Thyroid gland (tissue), 4 donors: ENCODE results near the gene ATXN3.

ENCODE experiments used
- POLR2A ChIP-seq, 2 donors: fragments of 450-650 bp; IDR thresholded peaks; one replicate each; pipeline ENCODE4 v1.6.1; 2017; ENCODE audit warnings: antibody characterized with exemption in 2 of 2, mild to moderate bottlenecking in 2 of 2, moderate library complexity in 1 of 2
- TF ChIP-seq, protein P1 (sequence below), 6 experiments: fragments of 200-600 bp in 3 of 6; fragments of 450-650 bp in 3 of 6; sonication (generic) in 3 of 6; IDR thresholded peaks; one replicate each; pipeline ENCODE4 v1.5.1; 2016 to 2019; ENCODE audit warnings: antibody characterized with exemption in 6 of 6, mild to moderate bottlenecking in 2 of 6, inconsistent platforms in 1 of 6, moderate library complexity in 1 of 6

DNA sequence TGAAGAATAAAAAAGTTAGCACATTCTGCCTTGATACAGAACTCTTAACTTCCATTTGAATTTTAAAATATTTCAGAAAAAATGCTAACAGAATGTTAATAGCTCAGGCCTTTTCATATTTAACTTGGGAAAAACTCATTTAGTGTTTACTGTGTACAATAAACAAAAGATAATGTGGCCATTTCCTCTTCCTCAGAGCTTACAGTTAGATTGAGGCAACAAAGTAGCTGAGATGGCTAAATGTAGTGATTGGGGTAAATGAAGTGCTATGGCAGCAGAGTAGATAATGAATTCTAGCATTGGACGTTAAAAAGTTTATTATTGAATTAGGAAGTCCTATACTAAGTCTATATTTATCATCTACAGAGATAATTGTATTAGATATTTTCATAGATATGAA, 28.1 kb upstream of the ATXN3 start:
- TF ChIP-seq POLR2A (IDR thresholded peaks at IDR 0.05) = no peak
- TF ChIP-seq, protein P1, sequence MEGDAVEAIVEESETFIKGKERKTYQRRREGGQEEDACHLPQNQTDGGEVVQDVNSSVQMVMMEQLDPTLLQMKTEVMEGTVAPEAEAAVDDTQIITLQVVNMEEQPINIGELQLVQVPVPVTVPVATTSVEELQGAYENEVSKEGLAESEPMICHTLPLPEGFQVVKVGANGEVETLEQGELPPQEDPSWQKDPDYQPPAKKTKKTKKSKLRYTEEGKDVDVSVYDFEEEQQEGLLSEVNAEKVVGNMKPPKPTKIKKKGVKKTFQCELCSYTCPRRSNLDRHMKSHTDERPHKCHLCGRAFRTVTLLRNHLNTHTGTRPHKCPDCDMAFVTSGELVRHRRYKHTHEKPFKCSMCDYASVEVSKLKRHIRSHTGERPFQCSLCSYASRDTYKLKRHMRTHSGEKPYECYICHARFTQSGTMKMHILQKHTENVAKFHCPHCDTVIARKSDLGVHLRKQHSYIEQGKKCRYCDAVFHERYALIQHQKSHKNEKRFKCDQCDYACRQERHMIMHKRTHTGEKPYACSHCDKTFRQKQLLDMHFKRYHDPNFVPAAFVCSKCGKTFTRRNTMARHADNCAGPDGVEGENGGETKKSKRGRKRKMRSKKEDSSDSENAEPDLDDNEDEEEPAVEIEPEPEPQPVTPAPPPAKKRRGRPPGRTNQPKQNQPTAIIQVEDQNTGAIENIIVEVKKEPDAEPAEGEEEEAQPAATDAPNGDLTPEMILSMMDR (IDR thresholded peaks at IDR 0.05) = no peak
